GM21360 (cell line): ENCODE data around the gene ARRDC2.
A peak's percentile ranks its signal among the peaks of the same experiment; 100 is the strongest.
"Not testable (repeated sequence)": the region's sequence is repeated elsewhere in the genome, so short reads cannot be mapped to it uniquely, and the experiment has no call there.

ENCODE experiments used
- ATAC-seq: cut with Tn5 transposase; IDR thresholded peaks from one replicate; pipeline ENCODE4 v1.9.1; 2021; ENCODE audit warnings: mild to moderate bottlenecking, moderate library complexity; ENCODE audit not compliant: unreplicated experiment

The ARRDC2 gene

GRCh38 chr19:18007917-18008673 lies at the start of gene ARRDC2:
ARRDC2 (plus strand) TSS chr19:18008170; CDS start chr19:18008311, 141 bp downstream.
- ATAC-seq, result peak; percentile 43

- ATAC-seq, result no peak
Measured at GRCh38 chr19:17963936-17964691, 43.9 kb upstream of the ARRDC2 start.

GRCh38 chr19:17965370-17966128 lies 42.4 kb upstream of the ARRDC2 start:
- ATAC-seq, result no peak

- no peak for ATAC-seq
Measured at GRCh38 chr19:17966129-17966483, 41.9 kb upstream of the ARRDC2 start.

- no peak for ATAC-seq
Measured at GRCh38 chr19:17966550-17967256, 41.3 kb upstream of the ARRDC2 start, which contains the start of gene KCNN1. KCNN1 (plus strand) TSS chr19:17967107; CDS start chr19:17973889, 6,782 bp downstream.

GRCh38 chr19:17967257-17968051 lies 40.5 kb upstream of the ARRDC2 start:
- no peak for ATAC-seq

GRCh38 chr19:17968362-17968761 lies 39.6 kb upstream of the ARRDC2 start:
- no peak for ATAC-seq

GRCh38 chr19:17969096-17969792 lies 38.7 kb upstream of the ARRDC2 start:
- no peak for ATAC-seq

- ATAC-seq, result no peak
Measured at GRCh38 chr19:17972230-17972629, 35.7 kb upstream of the ARRDC2 start.

- no peak for ATAC-seq
Measured at GRCh38 chr19:17973759-17974158, 34.2 kb upstream of the ARRDC2 start.

GRCh38 chr19:17974551-17974950 lies 33.4 kb upstream of the ARRDC2 start:
- no peak for ATAC-seq

GRCh38 chr19:17975032-17975431 lies 32.9 kb upstream of the ARRDC2 start:
- no peak for ATAC-seq

- ATAC-seq, result no peak
Measured at GRCh38 chr19:17977021-17977420, 30.9 kb upstream of the ARRDC2 start.

- no peak for ATAC-seq
Measured at GRCh38 chr19:17977488-17977887, 30.5 kb upstream of the ARRDC2 start.

GRCh38 chr19:17981611-17982010 lies 26.4 kb upstream of the ARRDC2 start:
- ATAC-seq, result no peak

GRCh38 chr19:17982430-17982829 lies 25.5 kb upstream of the ARRDC2 start:
- ATAC-seq, result no peak

- ATAC-seq, result no peak
Measured at GRCh38 chr19:17985037-17985818, 22.7 kb upstream of the ARRDC2 start.

- ATAC-seq, result not testable (repeated sequence)
Measured at GRCh38 chr19:17986569-17986968, 21.4 kb upstream of the ARRDC2 start.

- no peak for ATAC-seq
Measured at GRCh38 chr19:17988161-17988560, 19.8 kb upstream of the ARRDC2 start.
